PC-9 (cell line): ENCODE results near the gene CAVIN1.

ENCODE experiments used
- EZH2 ChIP-seq: fragments of 200-600 bp; sonication (generic); IDR thresholded peaks from 2 replicates; pipeline ENCODE4 v1.8.0; 2017; ENCODE audit warnings: antibody characterized with exemption, low read depth
- TF ChIP-seq, protein P1 (sequence below): fragments of 200-600 bp; sonication (generic); conservative IDR thresholded peaks from 2 replicates; pipeline ENCODE4 v1.6.1; 2017; ENCODE audit warnings: mixed run types, antibody characterized with exemption, mild to moderate bottlenecking, moderate library complexity

GRCh38 chr17:42405963-42406495, 17.0 kb downstream of the CAVIN1 start:
- TF ChIP-seq, protein P1, sequence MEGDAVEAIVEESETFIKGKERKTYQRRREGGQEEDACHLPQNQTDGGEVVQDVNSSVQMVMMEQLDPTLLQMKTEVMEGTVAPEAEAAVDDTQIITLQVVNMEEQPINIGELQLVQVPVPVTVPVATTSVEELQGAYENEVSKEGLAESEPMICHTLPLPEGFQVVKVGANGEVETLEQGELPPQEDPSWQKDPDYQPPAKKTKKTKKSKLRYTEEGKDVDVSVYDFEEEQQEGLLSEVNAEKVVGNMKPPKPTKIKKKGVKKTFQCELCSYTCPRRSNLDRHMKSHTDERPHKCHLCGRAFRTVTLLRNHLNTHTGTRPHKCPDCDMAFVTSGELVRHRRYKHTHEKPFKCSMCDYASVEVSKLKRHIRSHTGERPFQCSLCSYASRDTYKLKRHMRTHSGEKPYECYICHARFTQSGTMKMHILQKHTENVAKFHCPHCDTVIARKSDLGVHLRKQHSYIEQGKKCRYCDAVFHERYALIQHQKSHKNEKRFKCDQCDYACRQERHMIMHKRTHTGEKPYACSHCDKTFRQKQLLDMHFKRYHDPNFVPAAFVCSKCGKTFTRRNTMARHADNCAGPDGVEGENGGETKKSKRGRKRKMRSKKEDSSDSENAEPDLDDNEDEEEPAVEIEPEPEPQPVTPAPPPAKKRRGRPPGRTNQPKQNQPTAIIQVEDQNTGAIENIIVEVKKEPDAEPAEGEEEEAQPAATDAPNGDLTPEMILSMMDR = peak; percentile 75
- TF ChIP-seq EZH2 = no peak
